Ishikawa (cell line): ENCODE measurements around the gene PIEZO2.

ENCODE experiments used
- EP300 ChIP-seq: IDR thresholded peaks from 2 replicates; pipeline ENCODE4 v1.6.1; 2012; ENCODE audit warnings: borderline replicate concordance
- FOXM1 ChIP-seq: IDR thresholded peaks from 2 replicates; pipeline ENCODE4 v1.6.1; 2012; ENCODE audit warnings: low read depth, borderline replicate concordance
- NFIC ChIP-seq: IDR thresholded peaks from 2 replicates; pipeline ENCODE4 v1.6.1; 2012
- YY1 ChIP-seq: IDR thresholded peaks from 2 replicates; pipeline ENCODE4 v1.6.1; 2012; ENCODE audit warnings: low read depth
- ZBTB7A ChIP-seq: IDR thresholded peaks from 2 replicates; pipeline ENCODE4 v1.6.1; 2012; ENCODE audit warnings: low read depth

DNA sequence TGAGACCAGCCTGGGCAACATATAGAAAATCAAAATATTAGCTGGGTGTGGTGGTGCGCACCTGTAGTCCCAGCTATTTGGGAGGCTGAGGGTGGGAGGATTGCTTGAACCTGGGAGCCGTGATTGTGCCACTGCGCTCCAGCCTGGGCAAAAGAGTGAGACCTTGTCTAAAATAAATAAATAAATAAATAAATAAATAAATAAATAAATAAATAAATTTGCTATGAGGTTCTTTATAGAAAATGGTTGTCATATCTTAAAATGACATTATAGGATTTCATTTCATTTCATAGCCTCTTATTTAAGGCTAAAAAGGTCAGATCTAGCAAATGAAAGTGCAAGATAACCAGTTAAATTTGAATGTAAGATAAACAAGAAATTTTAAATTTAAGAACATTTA lies 430.6 kb downstream of the PIEZO2 start:
- no peak for TF ChIP-seq NFIC
- TF ChIP-seq FOXM1: no peak
- no peak for TF ChIP-seq ZBTB7A
- no peak for TF ChIP-seq YY1
- TF ChIP-seq EP300: no peak
